GM12865 (cell line): ENCODE measurements around the gene AKT2.

Source experiments
- DNase-seq: peaks from one replicate; pipeline ENCODE4 v3.0.0; 2010; ENCODE audit warnings: low read depth
- H3K4me3 ChIP-seq: 2 replicates; pipeline ENCODE4 v1.5.1; 2011; ENCODE audit warnings: mild to moderate bottlenecking, low read depth, low read length, control low read depth
- CTCF ChIP-seq: IDR thresholded peaks from 2 replicates; pipeline ENCODE4 v1.5.1; 2011; ENCODE audit warnings: low read length, control low read depth, low read depth, inconsistent platforms; ENCODE audit not compliant: insufficient read depth; ENCODE audit errors: missing control alignments

Gene AKT2

GRCh38 chr19:40232479-40232878, 52.7 kb downstream of the AKT2 start:
- DNase-seq, result no peak
- no peak overlapping the region for H3K4me3 ChIP-seq
- TF ChIP-seq CTCF, result no peak

GRCh38 chr19:40231544-40232424, 53.4 kb downstream of the AKT2 start:
- TF ChIP-seq CTCF, result no peak
- DNase-seq, result no peak
- H3K4me3 ChIP-seq, result no peak overlapping the region

GRCh38 chr19:40231057-40231456, 54.1 kb downstream of the AKT2 start:
- no peak overlapping the region for H3K4me3 ChIP-seq
- DNase-seq, result no peak
- no peak for TF ChIP-seq CTCF

- TF ChIP-seq CTCF, result no peak
- no peak for DNase-seq
- no peak overlapping the region for H3K4me3 ChIP-seq
Measured at GRCh38 chr19:40229926-40230417, 55.2 kb downstream of the AKT2 start.

GRCh38 chr19:40229484-40229883, 55.7 kb downstream of the AKT2 start:
- no peak for DNase-seq
- H3K4me3 ChIP-seq, result no peak overlapping the region
- no peak for TF ChIP-seq CTCF

- no peak for TF ChIP-seq CTCF
- no peak for DNase-seq
Measured at GRCh38 chr19:40228863-40229262, 56.3 kb downstream of the AKT2 start.

More at GRCh38 chr19:40228863-40229262, 56.3 kb downstream of the AKT2 start:
- H3K4me3 ChIP-seq, result no peak overlapping the region
